ENCODE measurements around the gene FBLN2.

FBLN2 gene

DNA sequence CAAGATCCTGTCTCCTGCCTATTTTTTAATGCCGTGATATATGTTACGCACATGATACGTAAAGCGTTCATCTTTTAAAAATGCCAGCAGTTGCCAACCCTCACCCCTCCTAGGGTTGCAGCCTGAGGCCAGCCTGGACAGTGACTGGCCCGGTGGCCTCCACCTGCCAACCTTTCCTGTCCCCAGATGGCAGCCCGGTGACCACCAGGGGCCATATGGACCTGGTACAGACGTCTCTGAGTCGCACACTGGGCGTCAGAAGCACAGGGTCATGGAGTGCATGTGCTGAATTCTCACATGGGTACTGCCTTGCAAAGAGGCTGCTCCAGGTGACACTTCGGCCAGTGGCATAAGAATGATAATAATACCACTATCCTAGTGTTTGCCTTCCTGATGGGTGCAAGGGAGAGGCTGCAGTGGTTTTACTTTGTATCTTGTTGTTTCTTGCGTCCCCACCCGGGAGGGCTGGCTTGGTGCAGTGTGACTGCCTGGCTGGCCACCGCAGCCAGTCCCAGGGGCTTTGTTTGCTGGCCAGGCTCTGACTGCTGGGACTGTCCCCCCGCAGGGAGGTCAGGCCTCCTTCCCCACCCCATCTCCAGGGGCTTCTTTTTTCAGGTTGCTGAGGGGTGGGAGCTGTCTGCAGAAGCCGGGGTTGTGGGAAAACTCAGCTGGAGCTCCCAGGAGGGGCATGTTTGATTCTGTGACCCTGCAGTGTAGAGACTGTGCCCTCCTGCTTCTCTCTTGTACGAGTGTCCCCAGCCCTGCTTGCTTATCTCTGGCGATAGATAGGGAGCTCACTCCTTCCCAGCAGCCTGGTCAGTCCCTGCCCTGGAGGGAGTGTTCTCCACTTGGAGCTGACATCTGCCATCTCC is 16.9 kb downstream of the FBLN2 start:
- no peak for DNase-seq (ENCODE audit: low read depth in 2 of 2, low spot score in 1 of 2)

DNA sequence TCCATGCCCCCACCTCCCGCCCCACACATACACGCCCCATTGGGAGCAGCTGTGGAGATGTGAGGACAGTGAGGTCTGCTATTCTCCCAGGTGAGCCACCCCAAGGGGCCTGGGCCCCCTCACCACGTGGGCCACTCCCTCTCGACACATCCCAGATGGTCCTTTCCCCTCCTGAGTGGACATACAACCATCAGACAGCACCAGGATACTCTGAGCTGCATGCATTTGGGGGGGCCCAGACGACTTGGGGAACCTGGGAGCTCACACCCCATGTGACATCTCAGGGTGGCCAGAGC is 17.5 kb downstream of the FBLN2 start:
- no peak for DNase-seq (ENCODE audit: low read depth in 2 of 2, low spot score in 1 of 2)

DNA sequence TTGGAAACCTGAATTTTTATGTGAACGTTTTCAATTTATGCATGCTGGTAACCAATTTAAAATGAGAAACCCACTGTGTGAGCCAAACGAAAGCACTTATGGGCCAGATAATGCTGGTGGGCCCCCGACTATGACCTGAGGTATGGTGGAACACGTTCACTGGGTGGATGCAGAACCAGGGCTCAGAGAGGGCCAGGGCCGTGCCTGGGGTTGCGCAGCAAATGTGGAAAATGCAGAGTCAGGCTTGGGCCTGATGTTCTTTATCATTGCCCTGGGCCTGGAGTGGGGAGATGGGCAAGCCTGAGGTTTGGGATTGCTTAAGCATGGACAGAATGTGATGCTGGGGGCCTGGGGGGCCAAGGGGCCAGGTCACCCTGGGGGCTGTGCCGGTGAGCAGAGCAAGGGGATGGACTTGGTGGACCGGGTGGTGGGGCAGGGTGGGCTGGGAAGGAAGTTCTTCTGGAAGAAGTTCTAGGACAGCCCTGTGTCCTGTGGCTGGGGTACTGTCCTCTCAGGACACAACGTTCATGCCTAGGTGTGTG is 17.9 kb downstream of the FBLN2 start:
- DNase-seq (ENCODE audit: low read depth in 2 of 2, low spot score in 1 of 2), result no peak

DNA sequence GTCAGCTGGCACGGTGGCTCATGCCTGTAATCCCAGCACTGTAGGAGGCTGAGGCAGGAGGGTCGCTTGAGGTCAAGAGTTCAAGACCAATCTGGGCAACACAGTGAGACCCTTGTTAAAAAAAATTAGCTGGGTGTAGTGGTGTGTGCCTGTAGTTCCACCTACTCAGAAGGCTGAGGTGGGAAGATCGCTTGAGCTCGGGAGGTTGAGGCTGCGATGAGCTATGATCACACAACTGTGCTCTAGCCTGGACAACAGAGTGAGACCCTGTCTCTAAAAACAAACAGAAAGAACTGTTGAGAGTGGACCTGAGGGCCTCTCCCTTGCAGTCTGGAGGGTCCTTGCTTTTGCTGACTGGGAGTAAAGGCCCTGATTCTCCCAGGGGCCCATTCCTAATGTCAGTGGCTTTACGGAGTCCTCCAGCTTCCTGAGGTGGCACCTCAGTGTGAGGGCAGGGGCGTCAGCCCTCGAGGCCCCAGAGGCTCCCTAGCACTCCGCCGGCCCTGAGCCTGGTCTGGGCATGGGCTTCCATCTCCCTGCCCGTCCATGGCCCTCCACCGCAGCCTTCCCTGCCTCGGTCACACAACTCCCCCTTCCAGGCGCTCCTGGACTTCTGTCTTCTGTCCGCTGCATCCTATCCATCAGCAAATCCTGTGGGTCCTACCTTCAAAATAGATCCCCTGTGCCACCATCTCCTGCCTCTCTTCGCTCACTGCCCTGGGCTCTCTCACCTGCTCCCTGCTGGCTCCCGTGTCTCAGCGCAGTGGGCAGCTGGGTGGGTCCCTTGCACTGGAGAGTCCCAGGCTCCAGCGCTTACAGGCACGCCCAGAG is 19.0 kb downstream of the FBLN2 start:
- DNase-seq (ENCODE audit: low read depth in 2 of 2, low spot score in 1 of 2), result no peak

DNA sequence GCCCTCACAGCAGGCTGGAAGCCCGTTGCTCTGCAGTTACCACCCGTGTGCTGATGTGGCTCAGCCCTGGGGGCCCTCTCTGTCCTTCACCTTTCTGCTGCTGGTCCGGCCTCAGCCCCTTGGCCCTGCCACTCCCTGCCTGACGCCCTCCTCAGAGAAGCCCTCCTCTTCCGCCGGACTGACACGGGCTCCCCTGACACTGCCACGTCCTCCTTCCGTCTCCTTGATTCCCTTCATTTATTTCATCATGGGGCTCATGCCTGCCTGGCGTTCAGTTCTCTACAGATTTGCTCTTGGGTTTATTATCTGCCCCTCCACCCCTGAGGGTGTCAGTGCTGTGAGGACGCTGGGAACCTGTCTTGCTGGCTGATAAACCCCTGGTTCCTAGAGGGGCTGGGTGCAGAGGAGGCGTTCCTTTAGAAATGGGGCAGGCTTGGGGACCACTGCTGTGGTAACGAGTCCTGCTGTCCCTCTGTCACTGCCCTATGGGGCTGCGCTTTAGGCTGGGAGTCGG is 19.6 kb downstream of the FBLN2 start:
- DNase-seq (ENCODE audit: low read depth in 2 of 2, low spot score in 1 of 2), result no peak

DNA sequence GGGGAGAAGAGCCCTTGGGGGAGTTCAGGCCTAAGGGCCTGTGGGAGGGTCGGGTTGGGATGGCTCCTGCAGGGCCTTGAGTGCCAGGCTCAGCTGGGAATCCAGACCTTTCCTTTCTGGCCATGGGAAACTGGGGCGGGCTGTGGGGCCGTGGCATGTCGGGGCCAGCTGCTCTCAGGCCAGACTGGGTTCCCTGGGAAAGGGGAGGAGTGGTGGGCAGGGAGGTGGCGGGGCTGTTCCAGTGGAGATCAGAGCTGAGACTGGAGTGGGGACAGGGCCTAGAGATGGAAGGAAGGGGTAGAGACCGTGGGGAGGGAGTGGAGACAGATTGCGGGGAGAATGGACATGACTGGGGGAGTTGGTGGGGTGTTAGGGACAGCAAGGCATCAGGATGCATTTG is 20.3 kb downstream of the FBLN2 start:
- DNase-seq (ENCODE audit: low read depth in 2 of 2, low spot score in 1 of 2), result no peak

DNA sequence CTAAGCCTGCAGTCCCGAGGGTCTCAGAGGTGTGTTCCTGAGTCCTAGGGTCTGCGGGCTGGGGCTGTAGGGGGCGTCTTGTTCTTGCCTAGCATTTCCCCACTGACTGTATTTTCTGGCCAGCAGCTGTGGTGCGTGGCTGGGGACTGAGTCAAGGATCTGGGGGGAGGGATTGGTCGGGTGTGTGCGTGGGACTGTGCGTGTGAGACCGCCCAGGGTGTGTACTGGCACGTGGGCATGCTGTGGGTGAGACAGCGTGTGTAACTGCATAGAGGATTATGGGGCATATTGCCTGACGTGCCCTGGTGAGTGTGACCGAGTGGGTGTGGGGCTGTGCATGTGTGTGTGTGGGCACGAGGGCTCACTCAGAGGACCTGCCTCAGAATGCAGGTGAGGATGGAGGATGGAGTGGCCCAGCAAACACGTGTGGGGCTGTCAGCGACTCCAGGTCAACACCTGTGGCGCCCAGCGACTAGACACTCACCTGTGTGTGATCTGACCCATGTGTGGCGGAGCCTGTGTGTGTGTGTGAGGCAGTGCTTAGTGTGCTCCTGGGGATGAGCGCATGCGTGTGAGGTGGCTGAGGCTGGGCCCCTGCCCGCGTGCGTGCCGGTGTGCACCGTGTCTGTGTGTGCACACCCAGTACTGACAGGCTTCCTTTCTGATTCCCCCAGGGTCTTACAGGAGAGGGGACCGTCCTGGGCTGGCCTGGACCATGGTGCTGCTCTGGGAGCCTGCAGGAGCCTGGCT is 20.9 kb downstream of the FBLN2 start:
- DNase-seq (ENCODE audit: low read depth in 2 of 2, low spot score in 1 of 2), result no peak

DNA sequence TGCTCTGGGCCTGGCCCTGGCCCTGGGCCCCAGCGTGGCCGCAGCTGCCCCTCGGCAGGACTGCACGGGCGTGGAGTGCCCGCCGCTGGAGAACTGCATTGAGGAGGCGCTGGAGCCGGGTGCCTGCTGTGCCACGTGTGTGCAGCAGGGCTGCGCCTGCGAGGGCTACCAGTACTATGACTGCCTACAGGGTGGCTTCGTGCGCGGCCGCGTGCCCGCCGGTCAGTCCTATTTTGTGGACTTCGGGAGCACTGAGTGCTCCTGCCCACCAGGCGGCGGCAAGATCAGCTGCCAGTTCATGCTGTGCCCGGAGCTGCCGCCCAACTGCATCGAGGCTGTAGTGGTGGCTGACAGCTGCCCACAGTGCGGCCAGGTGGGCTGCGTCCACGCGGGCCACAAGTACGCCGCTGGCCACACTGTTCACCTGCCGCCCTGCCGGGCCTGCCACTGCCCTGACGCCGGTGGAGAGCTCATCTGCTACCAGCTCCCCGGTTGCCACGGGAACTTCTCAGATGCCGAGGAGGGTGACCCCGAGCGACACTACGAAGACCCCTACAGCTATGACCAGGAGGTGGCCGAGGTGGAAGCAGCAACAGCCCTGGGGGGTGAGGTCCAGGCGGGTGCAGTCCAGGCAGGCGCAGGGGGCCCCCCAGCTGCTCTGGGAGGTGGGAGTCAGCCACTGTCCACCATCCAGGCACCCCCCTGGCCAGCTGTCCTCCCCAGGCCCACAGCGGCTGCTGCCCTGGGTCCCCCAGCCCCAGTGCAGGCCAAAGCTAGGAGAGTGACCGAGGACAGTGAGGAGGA is 21.7 kb downstream of the FBLN2 start:
- no peak for DNase-seq (ENCODE audit: low read depth in 2 of 2, low spot score in 1 of 2)

DNA sequence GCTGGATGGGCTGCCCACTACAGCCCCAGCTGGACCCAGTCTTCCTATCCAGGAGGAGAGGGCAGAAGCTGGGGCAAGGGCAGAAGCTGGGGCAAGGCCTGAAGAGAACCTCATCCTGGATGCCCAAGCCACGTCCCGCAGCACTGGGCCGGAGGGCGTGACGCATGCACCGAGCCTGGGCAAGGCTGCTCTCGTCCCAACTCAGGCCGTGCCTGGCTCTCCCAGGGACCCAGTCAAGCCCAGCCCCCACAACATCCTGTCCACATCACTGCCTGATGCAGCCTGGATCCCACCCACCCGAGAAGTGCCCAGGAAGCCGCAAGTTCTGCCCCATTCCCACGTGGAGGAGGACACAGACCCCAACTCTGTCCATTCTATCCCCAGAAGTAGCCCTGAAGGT is 22.3 kb downstream of the FBLN2 start:
- DNase-seq (ENCODE audit: low read depth in 2 of 2, low spot score in 1 of 2), result no peak

DNA sequence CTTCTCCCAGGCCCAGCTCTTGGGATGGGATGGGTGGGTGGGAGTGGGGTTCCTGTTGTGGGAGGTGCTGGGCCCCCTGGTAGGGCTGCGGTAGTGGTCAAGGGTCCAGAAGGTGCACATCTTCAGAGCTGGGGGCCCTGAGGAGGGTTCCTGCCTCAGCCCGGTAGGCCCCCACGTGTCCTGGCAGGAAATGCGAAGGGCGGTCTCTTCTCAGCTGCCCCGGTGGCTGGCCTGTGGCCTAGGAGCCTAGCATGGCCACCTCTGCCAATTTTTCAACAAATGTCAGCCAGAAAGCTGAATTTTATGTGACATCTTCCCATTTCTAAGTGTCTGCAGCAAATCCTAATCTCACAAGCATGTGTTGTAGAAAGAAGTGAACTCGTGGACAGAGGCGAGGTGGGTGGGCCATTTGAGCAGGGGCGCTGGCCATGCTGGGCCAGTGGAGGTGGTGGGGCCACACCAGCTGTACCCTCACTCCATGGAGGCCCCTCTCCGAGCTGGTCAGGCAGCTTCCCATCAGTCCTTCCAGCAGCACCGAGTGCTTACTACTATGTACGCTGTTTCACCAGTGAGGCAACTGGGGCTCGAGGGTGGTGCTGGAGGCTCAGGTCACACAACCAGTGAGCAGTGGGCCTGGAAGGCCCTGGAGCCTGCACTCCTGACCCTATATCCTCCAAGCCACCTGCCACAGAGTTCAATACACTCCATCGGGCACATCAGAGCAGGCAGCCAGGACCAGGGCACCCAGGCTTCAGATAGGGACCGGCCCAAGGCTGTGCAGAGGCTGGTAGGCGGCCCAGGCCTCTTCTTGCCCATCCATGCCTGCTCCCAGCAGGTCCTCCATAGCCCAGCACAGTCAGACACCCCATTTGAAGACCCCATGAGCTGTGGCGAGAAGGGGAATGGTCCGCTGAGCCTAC is 23.2 kb downstream of the FBLN2 start:
- DNase-seq (ENCODE audit: low read depth in 2 of 2, low spot score in 1 of 2), result no peak

DNA sequence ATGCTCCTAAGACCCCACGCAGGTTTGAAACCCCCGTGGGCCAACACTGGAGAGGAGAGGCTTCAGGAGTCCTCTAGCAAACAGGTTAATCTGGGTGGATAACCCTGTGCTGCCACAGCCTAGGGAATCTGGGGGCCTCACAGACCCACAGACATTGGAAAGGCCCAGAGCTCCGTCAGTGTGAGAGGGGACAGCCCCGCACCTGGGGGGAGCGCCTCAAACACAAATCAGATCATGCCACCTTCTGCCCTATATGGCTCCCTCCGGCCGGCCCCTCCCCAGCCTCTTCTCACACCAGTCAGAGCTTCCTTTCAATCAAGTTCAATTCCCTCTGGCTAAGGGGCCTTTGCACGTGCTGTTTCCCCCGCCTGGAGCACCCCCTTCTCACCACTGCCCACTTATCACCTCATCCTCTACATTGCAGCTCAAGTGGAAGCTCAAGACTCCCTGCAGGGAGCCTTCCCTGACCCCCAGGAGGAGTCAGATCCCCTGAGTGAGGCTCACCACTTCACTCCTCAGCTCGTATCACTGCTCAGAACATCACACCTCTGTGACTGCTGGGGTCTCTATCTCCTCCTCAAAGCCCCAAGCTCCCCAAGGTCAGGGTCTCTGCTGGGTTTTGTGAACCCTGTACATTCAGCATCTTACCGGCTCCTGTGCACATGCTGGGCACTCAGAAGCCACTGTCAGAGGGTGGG is 24.1 kb downstream of the FBLN2 start:
- DNase-seq (ENCODE audit: low read depth in 2 of 2, low spot score in 1 of 2), result no peak

DNA sequence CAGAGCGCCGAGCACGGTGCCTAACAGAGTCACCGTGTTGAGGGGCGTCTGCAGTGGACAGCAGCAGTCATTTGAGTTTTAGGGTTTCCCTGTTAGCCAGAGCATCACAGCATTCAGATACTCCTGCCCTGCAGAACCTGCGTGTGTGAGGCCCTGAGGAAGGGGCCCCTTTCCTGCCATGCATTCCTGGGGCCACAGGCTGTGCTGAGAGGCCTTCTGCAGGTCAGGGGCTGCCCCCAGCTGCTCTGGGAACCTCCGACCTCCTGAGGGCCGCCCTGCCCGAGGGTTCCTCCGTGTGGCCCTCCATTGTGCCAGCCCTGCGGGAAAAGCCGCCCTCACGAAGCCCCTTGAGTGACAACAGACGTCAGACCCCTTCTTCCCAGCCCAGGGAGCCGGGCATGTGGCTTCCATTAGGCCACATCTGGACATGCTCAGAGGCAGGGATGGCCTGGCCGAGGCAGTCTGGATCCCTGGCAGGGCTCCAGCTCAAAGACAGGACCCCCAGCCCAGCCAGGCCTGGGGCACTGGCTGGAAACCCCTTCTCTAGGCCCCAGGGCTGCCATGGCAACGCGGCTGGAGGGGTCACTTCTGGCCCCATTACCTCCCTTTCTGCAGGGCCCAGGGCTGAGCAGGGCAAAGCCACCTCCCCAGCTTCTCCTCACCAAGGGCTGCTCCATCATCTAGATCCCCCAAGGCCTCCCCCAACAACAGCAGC is 25.3 kb downstream of the FBLN2 start:
- no peak for DNase-seq (ENCODE audit: low read depth in 2 of 2, low spot score in 1 of 2)

DNA sequence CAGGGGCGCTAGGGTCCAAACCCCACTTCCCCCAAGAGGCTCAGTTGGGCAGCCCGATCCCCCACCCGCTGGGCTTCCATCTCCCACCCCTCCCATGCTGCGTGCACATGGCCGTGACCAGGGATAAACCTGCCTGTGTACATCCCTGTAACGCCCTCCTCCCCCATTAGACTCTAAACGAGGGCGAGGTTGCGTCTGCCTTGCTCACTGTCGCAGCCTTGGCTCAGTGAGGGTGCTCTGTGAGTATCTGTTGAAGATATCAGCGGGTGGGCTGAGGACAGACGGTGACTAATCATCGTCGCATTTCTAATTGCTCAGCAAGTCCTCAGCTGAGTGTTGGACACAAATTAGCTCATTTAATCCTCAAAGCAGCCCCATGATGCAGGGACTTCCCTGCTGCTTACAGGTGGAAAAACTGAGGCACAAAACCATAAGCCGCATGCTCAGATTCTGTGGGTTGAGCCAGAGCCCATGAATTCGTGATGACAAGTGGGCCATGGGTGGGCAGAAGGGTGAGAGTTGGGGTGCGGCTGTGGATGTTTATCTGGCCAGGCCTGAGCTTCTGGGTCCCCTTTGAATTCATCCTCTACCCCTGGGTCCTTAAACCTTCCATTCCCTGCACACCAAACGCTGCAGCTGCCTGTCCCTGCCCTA is 26.0 kb downstream of the FBLN2 start:
- DNase-seq (ENCODE audit: low read depth in 2 of 2, low spot score in 1 of 2), result no peak

DNA sequence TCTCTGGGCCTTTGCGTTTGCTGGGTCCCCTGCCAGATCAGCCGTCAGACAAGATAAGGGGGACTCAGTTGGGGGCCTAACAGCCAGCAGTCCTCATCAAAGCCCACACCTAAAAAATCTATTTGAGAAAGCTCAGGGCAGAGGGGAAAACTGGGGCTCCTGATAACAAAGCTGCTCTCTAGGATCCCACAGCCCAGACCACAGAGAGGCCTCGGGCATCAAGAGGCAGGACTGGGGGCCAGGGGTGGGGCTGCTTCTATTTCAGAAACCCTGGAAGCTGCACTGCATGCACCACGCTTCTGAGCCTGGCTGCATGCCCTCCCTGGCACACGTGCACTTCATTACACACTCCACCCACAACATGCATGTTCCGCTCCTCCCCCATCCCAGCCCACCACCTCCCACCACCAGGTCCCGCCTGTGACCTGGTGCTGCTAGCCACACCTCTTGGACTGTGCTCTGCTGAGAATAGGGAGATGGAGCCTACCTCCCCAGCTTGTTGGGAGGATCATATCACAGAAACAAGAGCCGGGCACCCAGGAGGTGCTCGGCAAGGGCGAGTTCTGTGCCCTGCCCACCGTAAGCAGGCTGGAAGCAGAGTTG is 26.6 kb downstream of the FBLN2 start:
- DNase-seq (ENCODE audit: low read depth in 2 of 2, low spot score in 1 of 2), result no peak

DNA sequence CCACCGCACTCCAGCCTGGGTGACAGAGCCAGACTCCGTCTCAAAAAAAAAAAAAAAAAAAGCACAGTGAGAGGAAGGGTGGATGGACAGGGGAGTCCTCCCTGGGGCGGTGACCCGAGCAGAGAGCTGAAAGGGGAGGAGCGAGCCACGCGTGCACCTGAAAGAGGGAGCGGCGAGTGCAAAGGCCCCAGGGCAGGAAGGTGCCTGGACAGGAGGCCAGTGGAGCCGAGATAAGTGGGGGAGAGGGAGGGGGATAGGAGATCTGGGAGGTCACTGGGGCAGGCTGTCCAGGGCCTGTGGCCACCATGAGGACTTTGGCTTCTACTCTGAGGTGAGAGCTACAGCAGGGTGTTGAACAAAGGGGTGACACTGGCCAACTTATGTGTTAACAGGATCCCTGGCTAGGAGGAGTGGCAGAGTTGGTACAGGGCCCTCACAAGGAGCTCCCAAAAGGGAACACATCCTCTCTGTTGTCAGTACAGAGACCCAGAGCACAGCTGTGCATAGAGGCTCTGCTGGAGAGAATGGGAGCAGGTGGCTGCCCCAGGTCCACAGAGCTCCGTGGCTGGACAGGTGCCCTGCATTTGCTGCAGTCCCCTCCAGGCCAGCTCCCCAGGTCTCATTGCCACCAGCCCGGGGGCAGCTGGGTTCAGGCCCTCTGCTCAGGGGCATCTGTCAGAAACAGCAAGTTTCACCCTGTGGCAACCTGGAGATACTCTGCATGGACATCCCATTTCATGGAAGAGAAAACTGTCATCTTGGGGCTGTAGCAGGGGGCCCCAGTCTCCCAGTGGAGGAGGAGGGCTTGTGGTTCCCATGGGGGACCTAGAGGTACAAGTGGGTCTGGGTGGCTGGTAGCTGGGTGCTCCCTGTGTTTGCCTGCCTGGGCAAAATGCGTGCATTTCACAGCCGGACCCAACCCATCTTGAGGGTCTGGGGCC is 28.5 kb downstream of the FBLN2 start:
- no peak for DNase-seq (ENCODE audit: low read depth in 2 of 2, low spot score in 1 of 2)

DNA sequence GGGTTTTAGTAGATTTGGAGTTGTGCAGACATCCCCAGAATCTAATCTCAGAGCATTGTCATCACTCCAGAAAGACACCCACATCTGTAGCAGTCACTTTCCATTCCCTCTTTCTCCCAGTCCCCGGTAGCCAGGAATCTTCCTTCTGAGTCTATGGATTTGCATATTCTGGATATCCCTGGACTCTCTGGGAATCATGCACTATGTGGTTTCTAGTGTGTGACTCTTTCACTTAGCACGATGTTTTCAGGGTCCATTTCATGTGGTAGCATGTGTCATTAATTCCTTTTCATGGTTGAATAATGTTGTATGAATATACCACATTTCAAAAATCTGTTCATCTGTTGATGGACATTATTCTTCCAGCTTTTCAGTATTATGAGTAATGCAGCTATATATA is 29.3 kb downstream of the FBLN2 start:
- no peak for DNase-seq (ENCODE audit: low read depth in 2 of 2, low spot score in 1 of 2)

Data from stimulated activated CD8-positive, alpha-beta memory T cell treated with anti-CD3 and anti-CD28 coated beads, Interleukin-4, amount 100 ng/mL, for 1 hour (primary cell).